NCI-H82 (cell line): Measurements from ENCODE around the gene NCDN.

Experiments used
- DNase-seq: peaks from one replicate; lab custom pipeline; 2025; lab: John Stamatoyannopoulos, UW

Gene NCDN

DNA sequence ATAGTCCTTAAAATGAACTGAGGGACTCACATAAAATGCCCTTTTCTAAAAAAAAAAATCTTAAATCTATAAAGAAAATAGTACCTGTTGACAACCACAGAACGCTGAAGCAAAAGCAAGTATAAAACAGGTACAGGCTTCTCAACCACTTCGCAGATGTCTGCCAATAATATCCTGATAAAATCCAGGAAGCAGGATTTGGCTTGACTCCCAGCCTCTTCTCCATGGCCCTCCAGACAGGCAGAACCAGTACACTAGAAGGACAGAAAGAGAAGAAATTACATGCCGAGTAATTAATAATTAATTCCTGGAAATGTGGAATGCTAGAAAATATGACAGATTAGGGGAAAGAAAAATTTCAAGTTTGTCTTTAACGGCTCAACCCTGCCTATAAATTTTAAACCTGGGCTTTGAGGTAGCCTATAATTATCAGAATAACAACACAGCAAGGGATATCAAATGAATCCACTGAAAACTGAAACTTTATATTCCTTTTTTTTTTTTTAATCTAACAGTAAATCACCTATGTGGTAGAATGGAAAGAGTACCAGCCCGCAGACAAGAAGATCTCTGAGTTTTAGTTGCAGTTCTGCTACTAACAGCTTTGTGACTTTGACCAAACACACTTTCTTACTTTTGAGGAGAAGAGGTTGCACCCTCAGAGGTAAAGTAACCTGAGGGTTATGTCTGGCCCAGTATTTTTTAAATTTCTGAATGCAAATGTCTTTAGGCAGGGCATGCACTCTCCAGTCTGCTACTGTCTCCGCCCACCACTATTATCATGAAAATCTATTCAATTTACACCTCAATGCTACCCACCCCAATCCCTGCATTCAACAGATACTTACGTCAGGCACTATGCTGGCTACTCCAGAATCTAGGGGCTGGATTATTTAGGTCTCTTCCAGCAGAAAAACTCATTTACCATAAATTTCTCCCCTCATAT is 3.1 kb upstream of the NCDN start:
- DNase-seq, result no peak

DNA sequence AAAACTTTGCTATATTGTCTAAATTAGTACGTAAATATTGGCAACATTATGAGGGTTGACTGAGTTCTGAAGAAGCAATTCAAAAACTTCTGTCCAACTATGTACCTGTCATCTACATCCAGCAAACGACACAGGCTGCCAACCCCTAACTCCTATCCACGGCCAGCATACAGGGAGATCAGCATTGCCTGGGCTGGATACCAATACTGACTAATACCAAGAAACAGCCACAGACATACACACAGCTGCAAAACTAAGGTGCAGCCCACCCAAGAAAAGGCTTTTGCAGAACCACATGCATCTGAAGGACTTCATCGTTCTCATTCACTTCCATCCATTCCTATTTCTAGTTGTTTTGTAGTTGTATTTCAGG is 2.4 kb upstream of the NCDN start:
- no peak for DNase-seq

DNA sequence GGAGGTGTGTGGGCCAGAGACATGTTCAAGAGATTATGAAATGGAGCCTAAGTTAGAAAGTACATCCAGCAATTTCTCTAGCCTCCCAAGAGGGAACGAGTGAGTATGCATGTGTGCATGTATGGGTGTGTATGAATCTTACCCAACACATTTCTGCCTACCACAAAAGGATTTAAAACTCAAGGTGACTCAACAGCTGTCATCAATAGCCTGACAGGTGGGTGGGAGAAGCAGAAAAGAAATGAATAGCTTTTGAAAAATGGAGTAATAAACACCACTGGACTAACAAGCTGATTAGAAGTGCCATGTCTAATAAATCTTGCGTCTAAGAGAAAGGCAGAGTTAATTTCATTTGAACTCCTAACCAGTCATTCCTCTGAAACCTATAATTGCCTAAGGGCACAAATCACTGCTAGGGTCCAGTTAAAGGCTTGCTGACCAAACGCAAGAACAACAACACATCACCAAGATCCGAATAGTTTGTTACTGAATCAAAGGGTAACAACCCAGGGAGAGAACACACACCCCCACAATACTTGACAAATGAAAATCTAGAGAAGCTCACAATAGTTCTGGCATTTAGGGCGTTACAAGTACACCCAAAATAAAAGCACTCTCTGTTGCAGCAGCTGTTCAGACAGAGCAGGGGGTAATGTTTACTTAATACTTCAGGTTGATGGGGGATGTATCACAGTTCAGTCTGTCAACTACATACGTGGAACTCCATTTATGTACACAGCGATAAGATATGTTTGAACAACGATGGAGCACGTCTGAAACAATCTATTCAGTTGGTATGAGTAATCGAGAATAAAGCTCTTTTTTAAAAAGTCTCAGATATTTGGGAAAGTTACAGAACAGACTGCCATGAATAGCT is 1.8 kb upstream of the NCDN start:
- DNase-seq, result peak; percentile 16

DNA sequence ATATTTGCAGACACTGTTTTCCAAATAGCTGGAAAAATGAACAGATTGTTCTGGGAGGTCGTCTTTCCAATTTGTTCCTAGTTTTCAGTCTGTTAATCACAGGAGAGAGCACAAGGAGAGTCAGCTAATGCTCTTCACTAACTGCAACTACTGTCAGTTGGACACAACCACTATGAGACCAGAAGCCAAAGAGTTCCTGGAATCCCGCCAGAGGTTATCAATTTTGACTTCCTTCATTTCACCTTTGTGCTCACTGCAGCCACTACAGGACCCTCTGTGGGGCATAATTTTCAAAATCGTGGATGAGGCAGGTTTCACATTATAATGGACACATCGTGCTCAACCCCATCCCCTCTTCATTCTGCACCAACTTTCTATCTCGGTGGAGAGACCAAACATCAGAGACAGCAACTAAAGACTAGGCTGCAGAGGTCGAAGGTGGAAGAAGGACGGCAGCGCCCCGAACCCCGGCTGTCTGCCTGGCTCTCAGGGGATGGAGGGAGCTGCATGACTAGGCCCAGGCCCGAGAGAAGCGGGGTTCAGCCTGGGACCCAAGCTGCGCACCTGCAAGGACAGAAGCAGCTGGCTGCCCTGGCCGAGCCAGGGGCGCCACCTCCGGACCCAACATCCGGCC is 998 bp upstream of the NCDN start:
- DNase-seq, result no peak

DNA sequence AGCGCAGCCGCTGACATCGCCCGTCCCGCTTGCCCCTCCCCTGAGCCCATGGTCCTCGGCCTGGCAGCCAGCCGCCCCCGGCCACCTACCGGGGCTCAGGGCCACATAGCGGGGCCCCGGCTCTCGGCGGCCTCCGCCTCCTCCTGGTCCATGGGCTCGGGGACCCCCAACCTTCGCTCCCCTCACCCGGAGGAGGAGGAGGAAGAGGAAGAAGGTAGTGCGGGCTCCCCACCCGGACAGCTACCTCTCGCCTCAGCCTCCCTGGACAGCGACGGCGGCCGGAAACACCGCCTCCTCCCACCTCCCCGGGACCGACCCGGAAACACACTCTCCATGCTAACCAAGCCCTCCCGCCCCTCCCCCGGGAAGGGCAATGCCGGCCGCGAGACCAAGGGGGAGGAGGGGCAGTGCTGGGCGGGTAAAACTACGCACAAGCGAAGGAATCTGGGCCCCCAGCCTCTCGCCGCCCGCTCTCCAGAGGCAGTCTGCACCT is 435 bp upstream of the NCDN start, which contains the start of gene KIAA0319L:
Gene KIAA0319L (minus strand): TSS at position 286 of the 493 bp plus-strand sequence. CDS start 2,912 bp downstream, outside the sequence.
- peak; percentile 94 for DNase-seq

DNA sequence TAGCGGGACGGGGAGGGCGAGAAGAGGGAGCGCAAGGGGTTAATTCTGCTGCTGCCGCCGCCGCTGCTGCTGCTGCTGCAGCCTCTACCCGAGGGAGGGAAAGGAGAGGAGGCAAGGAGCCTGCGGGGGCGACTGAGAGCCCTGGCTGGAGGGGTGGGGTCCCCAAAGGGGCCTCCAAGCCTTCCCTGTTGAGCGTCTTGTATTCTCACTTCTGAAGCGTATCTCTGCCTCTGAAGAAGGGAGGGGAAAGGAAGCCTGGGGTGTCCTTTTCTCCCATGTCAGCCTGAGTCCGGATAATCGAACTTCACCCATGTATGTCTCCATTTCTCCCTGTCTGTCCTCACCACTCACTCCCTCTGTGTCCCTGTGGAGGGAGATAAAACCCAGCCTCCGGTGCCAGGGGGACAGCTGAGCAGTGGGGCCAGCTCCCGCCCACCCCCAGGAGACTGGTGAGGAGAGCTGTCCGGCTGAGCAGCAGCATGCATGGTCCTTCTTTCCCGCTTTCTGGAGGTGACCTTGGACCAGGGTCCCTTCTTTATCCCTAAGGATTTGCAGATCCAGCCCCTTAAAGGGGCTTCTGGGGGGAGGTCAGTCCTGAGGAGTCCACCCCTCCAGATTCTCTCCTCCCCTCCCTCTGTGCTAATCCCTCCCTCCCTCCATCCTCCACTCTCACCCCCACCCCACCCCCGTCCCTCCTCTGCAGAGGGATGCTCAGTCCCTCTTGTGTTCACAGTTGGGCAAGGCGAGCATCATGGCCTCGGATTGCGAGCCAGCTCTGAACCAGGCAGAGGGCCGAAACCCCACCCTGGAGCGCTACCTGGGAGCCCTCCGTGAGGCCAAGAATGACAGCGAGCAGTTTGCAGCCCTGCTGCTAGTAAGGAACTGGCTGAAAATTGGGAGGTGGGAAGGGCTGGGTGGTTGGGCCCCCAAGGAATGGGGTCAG is 1.0 kb downstream of the NCDN start:
- DNase-seq, result peak; percentile 79

DNA sequence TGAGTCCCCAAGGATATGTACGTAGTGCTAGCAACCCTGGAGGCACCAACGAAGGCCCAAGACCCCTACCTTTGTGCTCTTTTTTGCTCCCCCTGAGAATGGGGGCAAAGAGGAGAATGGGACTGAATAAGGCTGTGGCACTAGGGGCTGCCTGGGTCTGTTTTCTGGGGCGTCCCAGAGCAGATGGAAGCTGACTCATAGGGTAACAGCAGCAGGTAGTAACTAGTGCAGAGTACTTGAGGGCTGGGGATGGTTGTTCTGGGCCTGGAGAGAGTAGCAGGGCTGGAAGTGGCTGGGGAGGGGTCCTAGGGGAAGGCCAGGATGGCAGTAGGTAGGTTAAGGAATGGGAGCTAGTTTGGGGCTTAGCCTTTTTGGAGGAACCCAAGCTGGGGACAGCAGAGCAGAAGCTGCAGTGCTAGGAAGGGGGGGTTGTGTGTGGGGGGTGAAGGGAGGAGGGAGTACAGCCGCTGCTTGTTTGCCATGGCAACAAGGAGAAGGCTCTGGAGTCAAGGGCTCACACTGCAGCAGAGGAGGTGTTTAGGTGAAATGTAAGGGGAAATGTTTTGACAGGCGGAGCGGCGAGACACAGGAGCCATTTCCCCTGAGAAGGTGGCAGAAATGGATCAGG is 1.8 kb downstream of the NCDN start:
- DNase-seq, result no peak

DNA sequence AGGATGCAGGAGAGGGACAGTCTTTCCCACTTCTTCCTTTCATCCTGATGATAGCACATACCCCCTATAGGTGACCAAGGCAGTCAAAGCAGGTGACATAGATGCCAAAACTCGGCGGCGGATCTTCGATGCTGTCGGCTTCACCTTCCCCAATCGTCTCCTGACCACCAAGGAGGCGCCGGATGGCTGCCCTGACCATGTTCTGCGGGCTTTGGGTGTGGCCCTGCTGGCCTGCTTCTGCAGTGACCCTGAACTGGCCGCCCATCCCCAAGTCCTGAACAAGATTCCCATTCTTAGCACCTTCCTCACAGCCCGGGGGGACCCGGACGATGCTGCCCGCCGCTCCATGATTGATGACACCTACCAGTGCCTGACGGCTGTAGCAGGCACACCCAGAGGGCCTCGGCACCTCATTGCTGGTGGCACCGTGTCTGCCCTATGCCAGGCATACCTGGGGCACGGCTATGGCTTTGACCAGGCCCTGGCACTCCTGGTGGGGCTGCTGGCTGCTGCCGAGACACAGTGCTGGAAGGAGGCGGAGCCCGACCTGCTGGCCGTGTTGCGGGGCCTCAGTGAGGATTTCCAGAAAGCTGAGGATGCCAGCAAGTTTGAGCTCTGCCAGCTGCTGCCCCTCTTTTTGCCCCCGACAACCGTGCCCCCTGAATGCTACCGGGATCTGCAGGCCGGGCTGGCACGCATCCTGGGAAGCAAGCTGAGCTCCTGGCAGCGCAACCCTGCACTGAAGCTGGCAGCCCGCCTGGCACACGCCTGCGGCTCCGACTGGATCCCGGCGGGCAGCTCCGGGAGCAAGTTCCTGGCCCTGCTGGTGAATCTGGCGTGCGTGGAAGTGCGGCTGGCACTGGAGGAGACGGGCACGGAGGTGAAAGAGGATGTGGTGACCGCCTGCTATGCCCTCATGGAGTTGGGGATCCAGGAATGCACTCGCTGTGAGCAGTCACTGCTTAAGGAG is 2.9 kb downstream of the NCDN start:
- no peak for DNase-seq

DNA sequence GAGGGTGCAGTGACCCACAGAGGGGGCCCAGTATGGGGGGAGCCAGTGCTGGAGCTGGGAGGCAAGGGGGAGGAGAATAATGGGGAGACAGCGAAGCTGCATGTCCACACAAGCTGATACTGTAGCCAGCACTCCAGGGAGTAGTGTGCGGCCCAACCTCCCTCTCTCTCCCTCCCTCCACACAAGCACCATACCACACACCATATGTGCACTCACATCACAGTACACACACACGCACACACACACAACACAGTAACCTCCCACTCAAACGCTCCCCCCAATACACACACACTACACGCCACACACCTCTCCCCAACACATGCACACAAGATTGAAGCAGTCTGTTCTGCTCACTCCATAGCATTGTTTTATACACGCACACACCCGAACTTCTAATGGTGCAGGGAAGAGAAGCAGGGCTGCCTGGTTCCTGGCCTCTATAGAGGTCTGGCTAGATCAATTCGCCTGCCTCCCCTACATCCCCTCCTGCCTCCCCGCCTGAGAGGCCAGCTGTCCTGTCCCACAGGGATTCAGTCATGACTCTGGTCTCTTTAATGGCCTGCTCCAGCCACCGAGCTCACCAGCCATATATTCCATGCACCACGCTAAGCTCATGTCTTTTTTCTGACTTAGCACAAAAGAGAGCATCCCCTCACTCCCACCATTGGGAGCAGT is 3.8 kb downstream of the NCDN start:
- DNase-seq, result no peak

DNA sequence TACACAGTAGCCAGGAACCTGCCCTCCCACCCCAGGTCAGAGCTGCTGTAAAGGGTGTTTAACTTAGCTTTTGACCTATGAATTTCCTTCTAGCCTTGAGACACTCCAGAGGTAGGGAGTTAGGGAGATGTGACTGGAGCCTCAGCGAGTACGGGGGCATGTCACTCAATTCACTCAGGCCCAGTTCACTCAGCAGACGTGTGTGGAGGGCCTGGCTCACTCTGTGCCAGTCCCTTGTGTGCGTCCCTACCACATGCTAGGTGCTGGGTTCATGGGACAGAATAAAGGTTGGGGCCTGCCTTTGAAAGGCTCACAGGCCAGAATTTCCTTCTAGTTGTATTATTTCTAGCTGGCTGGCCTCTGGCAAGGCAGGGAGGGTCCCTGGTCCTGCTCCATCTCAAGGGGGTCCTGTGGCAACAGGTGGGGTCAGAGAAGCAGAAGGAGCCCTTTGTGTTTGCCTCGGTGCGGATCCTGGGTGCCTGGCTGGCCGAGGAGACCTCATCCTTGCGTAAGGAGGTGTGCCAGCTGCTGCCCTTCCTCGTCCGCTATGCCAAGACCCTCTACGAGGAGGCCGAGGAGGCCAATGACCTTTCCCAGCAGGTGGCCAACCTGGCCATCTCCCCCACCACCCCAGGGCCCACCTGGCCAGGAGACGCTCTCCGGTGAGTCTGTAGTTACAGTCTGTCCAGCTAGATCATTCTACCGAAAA is 4.5 kb downstream of the NCDN start:
- DNase-seq, result no peak

DNA sequence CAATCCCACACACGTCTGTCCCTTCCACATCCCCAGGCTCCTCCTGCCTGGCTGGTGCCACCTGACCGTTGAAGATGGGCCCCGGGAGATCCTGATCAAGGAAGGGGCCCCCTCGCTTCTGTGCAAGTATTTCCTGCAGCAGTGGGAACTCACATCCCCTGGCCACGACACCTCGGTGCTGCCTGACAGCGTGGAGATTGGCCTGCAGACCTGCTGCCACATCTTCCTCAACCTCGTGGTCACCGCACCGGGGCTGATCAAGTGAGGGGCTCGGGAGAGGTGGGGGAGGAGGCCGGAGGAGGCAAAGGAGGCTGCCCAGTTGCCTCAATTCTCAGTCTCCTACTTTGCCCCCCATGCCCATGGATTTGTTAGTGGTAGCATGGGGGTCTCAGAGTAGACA is 5.6 kb downstream of the NCDN start:
- no peak for DNase-seq

DNA sequence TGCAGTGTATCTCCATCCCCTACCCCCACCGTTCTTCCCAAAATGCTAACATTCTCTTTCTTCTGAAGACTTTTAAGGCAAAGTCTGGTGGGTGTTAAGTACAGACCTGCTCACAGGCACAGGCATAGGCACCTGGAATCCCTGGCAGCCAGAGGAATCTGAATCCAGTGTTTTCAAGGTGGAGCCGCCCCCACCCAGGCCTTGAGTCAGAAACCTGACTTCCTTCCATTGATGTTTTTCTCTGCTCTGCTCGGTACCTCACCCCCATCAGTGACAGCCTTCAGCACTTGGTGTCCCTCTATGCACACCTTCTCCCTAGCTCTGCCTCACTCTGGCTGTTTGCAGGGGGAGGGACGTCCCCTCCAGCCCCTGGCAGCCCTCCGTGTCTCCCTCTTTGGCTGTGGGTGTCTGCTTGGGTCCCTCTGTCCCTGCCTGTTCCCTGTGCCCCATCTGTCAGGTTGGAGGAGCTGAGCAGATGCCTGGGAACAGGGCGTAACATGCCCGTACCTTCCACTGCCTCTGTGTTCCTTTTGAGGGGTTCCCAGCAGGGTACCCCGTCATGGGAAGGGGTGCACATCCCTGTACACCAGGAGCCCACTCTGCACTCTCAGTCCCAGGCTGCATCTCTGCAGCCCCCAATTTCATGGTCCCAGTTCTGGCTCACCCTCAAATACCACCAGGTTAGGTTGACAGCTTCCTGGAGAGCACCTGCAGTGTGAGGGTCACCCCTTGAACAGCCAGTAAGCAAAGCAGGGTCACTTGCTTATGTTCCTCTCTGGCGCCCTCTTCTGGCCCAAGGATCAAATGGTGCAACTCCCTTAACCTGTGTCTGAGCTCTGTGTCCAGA is 6.7 kb downstream of the NCDN start:
- DNase-seq, result peak; percentile 90

DNA sequence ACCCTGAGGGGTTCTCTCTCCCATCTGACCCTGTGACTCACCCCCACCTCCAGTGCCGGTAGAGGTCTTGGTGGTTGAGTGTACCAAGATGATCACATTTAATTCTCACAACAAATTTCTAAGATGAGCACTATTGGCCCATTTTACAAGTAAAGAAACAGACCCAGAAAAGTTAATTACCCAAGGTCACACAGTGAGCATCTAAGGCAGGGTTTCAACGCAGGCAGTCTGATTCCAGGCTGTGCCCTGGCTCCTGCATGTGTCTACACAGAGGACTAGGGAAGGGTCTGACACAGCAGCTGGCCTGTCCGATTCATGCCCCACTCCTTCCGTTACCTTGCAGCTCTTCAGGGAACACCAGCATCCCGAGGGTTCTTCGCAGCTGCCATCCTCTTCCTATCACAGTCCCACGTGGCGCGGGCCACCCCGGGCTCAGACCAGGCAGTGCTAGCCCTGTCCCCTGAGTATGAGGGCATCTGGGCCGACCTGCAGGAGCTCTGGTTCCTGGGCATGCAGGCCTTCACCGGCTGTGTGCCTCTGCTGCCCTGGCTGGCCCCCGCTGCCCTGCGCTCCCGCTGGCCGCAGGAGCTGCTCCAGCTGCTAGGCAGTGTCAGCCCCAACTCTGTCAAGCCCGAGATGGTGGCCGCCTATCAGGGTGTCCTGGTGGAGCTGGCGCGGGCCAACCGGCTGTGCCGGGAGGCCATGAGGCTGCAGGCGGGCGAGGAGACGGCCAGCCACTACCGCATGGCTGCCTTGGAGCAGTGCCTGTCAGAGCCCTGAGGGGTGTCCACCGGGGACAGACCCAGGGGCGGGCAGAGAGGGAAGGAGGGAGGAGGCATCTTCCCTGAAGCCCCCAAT is 7.5 kb downstream of the NCDN start:
- DNase-seq, result no peak

DNA sequence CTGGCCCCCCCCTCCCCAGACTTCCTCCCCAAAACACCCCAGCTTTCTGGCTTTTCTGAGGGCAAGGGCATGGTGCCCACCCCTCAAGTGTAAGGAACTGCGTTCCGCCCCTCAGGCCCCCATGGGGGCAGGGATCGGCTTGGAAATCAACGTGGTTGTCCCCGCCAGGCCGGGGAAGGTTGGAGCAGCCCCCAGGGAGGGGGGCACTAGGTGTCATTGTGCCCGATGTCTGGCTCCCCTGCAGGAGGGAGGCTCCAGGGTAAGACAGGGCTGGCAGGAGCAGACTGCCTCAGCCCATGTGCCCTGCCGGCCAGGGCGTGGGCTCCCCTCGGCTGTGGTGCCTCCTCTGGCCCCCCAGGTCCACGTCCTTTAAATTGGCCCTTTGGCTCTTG is 8.1 kb downstream of the NCDN start:
- no peak for DNase-seq

DNA sequence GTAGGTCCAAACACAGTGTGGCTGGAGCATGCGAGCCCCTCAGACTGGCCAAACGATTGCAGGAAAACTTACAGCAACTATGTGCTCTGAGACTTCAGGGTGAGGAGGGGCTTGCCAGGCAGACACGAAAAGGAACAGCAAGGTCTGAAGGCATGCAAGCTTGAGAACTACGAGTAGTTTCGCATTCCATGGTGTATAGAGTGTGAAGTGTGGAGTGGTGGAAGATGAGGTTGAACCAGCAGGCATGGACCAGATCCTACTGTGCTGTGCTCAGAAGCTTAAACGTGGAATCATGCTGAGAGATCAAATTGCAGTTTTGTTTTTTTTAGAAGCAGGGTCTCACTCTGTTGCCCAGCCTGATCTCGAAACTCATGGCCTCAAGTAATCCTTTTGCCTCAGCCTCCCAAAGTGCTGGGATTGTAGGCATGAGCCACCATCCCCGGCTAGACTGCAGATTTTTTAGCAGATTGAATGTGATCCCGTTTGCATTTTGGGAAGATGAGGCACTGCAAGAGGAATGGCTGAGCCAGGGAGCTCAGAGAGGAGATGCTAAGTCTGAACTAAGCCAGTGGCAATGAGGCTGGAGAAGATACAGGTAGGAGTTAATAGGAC is 10.5 kb downstream of the NCDN start:
- DNase-seq, result no peak

DNA sequence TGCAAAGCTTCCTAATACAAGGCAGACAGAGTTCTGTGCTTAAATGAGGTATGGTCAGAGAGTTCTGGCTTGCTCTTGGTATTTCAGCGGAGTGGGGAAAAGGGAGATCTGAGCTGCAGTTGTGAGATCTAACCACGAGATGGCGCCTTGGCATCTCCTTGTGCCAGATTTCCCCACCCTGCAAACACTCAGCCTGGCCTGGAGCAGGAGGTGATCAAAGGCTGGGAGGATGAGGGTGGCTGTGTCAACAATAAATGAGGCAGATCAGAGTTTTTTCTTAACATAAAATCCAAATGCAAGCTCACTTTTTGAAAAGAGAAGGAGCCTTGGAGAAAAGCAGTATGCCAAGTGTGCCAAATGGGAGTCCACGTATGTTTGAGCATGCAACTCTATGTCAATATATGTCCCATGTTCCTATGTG is 11.4 kb downstream of the NCDN start:
- peak; percentile 87 for DNase-seq
